Uterus (tissue), 2 donors: ENCODE measurements around the gene SPATA31E1.
"Not testable (repeated sequence)": the region's sequence is repeated elsewhere in the genome, so short reads cannot be mapped to it uniquely, and the experiment has no call there.

Experiments used
- CTCF ChIP-seq, 4 experiments: fragments of 200-600 bp in 2 of 4; fragments of 450-650 bp in 2 of 4; sonication (generic) in 2 of 4; IDR thresholded peaks; one replicate each; pipeline ENCODE4 v1.5.1; 2016 to 2019; ENCODE audit warnings: antibody characterized with exemption in 4 of 4, mild to moderate bottlenecking in 2 of 4, moderate library complexity in 1 of 4
- POLR2A ChIP-seq, 2 donors: fragments of 450-650 bp; IDR thresholded peaks; one replicate each; pipeline ENCODE4 v1.6.1; 2016; ENCODE audit warnings: antibody characterized with exemption in 2 of 2, mild to moderate bottlenecking in 1 of 2, moderate library complexity in 1 of 2

GRCh38 chr9:87847817-87848216, 34.9 kb upstream of the SPATA31E1 start:
- TF ChIP-seq POLR2A, CTCF (IDR thresholded peaks at IDR 0.05): not testable (repeated sequence)
